AG04450 (cell line): ENCODE results near the gene USP20. TPM values are rescaled to one million over a fixed set of nuclear protein-coding genes. Genes with fewer than 3 reads are reported as not detected.

Experiments used
- CTCF ChIA-PET: fragments of 300-600, 350-600 bp; formaldehyde crosslinking; extraction: SDS; loops from one replicate; lab custom pipeline; 2022; ENCODE audit warnings: antibody characterized with exemption, inconsistent platforms; lab: Charles Lee
- POLR2A ChIA-PET: fragments of 350-600 bp; formaldehyde crosslinking; extraction: SDS; loops from one replicate; lab custom pipeline; 2021; ENCODE audit warnings: antibody characterized with exemption, inconsistent platforms; lab: Yijun Ruan, JAX
- DNase-seq: peaks from one replicate; pipeline ENCODE4 v3.0.0-alpha.2; 2011; ENCODE audit warnings: low read depth, low spot score
- H3K27ac ChIP-seq: one replicate; pipeline ENCODE4 v1.5.1; 2012; ENCODE audit warnings: low read depth, low read length, control low read depth
- H3K27me3 ChIP-seq: one replicate; pipeline ENCODE4 v1.6.0; 2012; ENCODE audit warnings: low read length; ENCODE audit not compliant: control insufficient read depth, insufficient read depth
- H3K4me3 ChIP-seq: 2 replicates; pipeline ENCODE4 v1.5.1; 2011; ENCODE audit warnings: mild to moderate bottlenecking, low read depth, low read length, control low read depth
- H3K9me3 ChIP-seq: 2 replicates; pipeline ENCODE4 v1.5.1; 2012; ENCODE audit warnings: low read length; ENCODE audit not compliant: control insufficient read depth, insufficient read depth
- CTCF ChIP-seq: IDR thresholded peaks from 2 replicates; pipeline ENCODE4 v1.5.1; 2011; ENCODE audit warnings: low read depth, low read length, control low read depth, inconsistent platforms
- polyA plus RNA-seq: library from polyadenylated mRNA; depleted of rRNA; stranded (reverse); fragments of >200 nt; gene quantifications from 2 replicates; pipeline ENCODE4 v1.2.3, GENCODE V29; 2011

The USP20 gene
- polyA plus RNA-seq, 1 experiment: 10.3 TPM

GRCh38 chr9:129894120-129894823 lies 59.0 kb downstream of the USP20 start:
- no peaks in the 10 kb centered on the region for H3K27me3 ChIP-seq
- no peak overlapping the region for H3K27ac ChIP-seq
- POLR2A ChIA-PET: interaction anchor here (0.6 kb wide), 2 partner anchors 33 to 34 kb away, joined by 3 to 5 read pairs; no protein-coding TSS in a partner anchor
- no peaks in the 10 kb centered on the region; the same call in 1 of the 2 replicates for H3K9me3 ChIP-seq
- DNase-seq: no peak
- no peak for TF ChIP-seq CTCF
- H3K4me3 ChIP-seq: no peak overlapping the region
- CTCF ChIA-PET: interaction anchor here (0.7 kb wide), 1 partner anchor 212 kb away, joined by 3 read pairs; no protein-coding TSS in a partner anchor

- no peaks in the 10 kb centered on the region; the same call in 1 of the 2 replicates for H3K9me3 ChIP-seq
- H3K27ac ChIP-seq: no peak overlapping the region
- no peaks in the 10 kb centered on the region for H3K27me3 ChIP-seq
- CTCF ChIA-PET: no interaction called here
- DNase-seq: no peak
- no peak overlapping the region for H3K4me3 ChIP-seq
- POLR2A ChIA-PET: no interaction called here
- TF ChIP-seq CTCF: no peak
Measured at GRCh38 chr9:129895376-129896268, 60.4 kb downstream of the USP20 start.

GRCh38 chr9:129897263-129897662 lies 62.0 kb downstream of the USP20 start:
- DNase-seq: no peak
- no peak for TF ChIP-seq CTCF
- Histone ChIP-seq H3K27me3 (no peaks in the 10 kb centered on the region), H3K27ac (no peak overlapping the region), H3K9me3 (no peaks in the 10 kb centered on the region; the same call in 1 of the 2 replicates), H3K4me3 (no peak overlapping the region)
- ChIA-PET CTCF (interaction anchor here (1.2 kb wide), 1 partner anchor 12 kb away, joined by 4 read pairs; no protein-coding TSS in a partner anchor), POLR2A (interaction anchor here (1.6 kb wide), 1 partner anchor 67 kb away, joined by 3 read pairs; no protein-coding TSS in a partner anchor)

- no peak overlapping the region for H3K4me3 ChIP-seq
- no peak for TF ChIP-seq CTCF
- DNase-seq: no peak
- ChIA-PET CTCF (interaction anchor here (1.2 kb wide), 1 partner anchor 13 kb away, joined by 4 read pairs; no protein-coding TSS in a partner anchor), POLR2A (interaction anchor here (1.0 to 1.6 kb wide), 2 partner anchors 40 to 66 kb away, joined by 3 read pairs; no protein-coding TSS in a partner anchor)
- no peak overlapping the region for H3K27ac ChIP-seq
- no peaks in the 10 kb centered on the region; the same call in 1 of the 2 replicates for H3K9me3 ChIP-seq
- H3K27me3 ChIP-seq: no peaks in the 10 kb centered on the region
Measured at GRCh38 chr9:129898185-129898584, 62.9 kb downstream of the USP20 start.
